ENCODE data around the gene KLHL26.

The KLHL26 gene

GRCh38 chr19:18610245-18610555 lies 26.6 kb upstream of the KLHL26 start:
- ChIA-PET POLR2A (no interaction called here), CTCF (interaction anchor here (1.3 kb wide), 1 partner anchor 16 kb away, joined by 6 read pairs; no protein-coding TSS in a partner anchor)
- no peak for TF ChIP-seq CTCF (IDR thresholded peaks at IDR 0.05; ENCODE audit: control extremely low read depth, extremely low read depth, low read depth, missing control alignments)
- no peak for DNase-seq (ENCODE audit: extremely low spot score)

GRCh38 chr19:18610556-18611326 lies 26.1 kb upstream of the KLHL26 start:
- TF ChIP-seq CTCF (IDR thresholded peaks at IDR 0.05; ENCODE audit: control extremely low read depth, extremely low read depth, low read depth, missing control alignments): no peak
- CTCF ChIA-PET: interaction anchor here (1.3 kb wide), 1 partner anchor 17 kb away, joined by 6 read pairs; no protein-coding TSS in a partner anchor
- POLR2A ChIA-PET: no interaction called here
- DNase-seq (ENCODE audit: extremely low spot score): no peak

GRCh38 chr19:18611327-18612050 lies 25.3 kb upstream of the KLHL26 start:
- no peak for DNase-seq (ENCODE audit: extremely low spot score)
- no peak for TF ChIP-seq CTCF (IDR thresholded peaks at IDR 0.05; ENCODE audit: control extremely low read depth, extremely low read depth, low read depth, missing control alignments)
- POLR2A ChIA-PET: no interaction called here
- CTCF ChIA-PET: interaction anchor here (1.4 to 2.1 kb wide), 2 partner anchors 17 to 161 kb away, joined by 4 to 10 read pairs; no protein-coding TSS in a partner anchor

GRCh38 chr19:18612051-18612771 lies 24.6 kb upstream of the KLHL26 start:
- no peak for DNase-seq (ENCODE audit: extremely low spot score)
- TF ChIP-seq CTCF (IDR thresholded peaks at IDR 0.05; ENCODE audit: control extremely low read depth, extremely low read depth, low read depth, missing control alignments): no peak
- ChIA-PET CTCF (interaction anchor here (1.4 to 2.1 kb wide), 2 partner anchors 18 to 162 kb away, joined by 4 to 10 read pairs; no protein-coding TSS in a partner anchor), POLR2A (no interaction called here)

- POLR2A ChIA-PET: no interaction called here
Observed at GRCh38 chr19:18612772-18613588, 23.8 kb upstream of the KLHL26 start, which contains the start of gene TMEM59L. TSS of gene TMEM59L (plus strand) at chr19:18612870. CDS start at chr19:18612959, 89 bp downstream.

More at GRCh38 chr19:18612772-18613588, 23.8 kb upstream of the KLHL26 start, which contains the start of gene TMEM59L:
- TF ChIP-seq CTCF (IDR thresholded peaks at IDR 0.05; ENCODE audit: control extremely low read depth, extremely low read depth, low read depth, missing control alignments): no peak
- CTCF ChIA-PET: interaction anchor here (1.3 to 2.1 kb wide), 3 partner anchors 19 to 162 kb away, joined by 3 to 10 read pairs (median 4); no protein-coding TSS in a partner anchor
- peak; percentile 39 for DNase-seq (ENCODE audit: extremely low spot score)
